DOHH2 (cell line): ENCODE data around the gene HCK.

Source experiments
- H3F3A ChIP-seq: fragments of 200-600 bp; sonication (generic), shearing (Covaris generic); 2 replicates; pipeline ENCODE4 v1.6.0; 2016; ENCODE audit warnings: antibody characterized with exemption, mild to moderate bottlenecking; ENCODE audit not compliant: control insufficient read depth, insufficient read depth
- H3K27ac ChIP-seq: fragments of 200-600 bp; sonication (generic); 2 replicates; pipeline ENCODE4 v1.5.1; 2014; ENCODE audit warnings: low read depth, mild to moderate bottlenecking, low read length, moderate library complexity
- H3K27me3 ChIP-seq: fragments of 200-600 bp; sonication (generic); 2 replicates; pipeline ENCODE4 v1.6.1; 2014; ENCODE audit warnings: mild to moderate bottlenecking, low read length, mixed read lengths; ENCODE audit not compliant: control insufficient read depth
- H3K36me3 ChIP-seq: fragments of 200-600 bp; sonication (generic); 2 replicates; pipeline ENCODE4 v1.6.1; 2014; ENCODE audit warnings: mild to moderate bottlenecking, low read length, moderate library complexity, mixed read lengths; ENCODE audit not compliant: control insufficient read depth
- H3K4me1 ChIP-seq: fragments of 200-600 bp; sonication (generic); 2 replicates; pipeline ENCODE4 v1.6.1; 2014; ENCODE audit warnings: mild to moderate bottlenecking, low read length, mixed read lengths; ENCODE audit not compliant: control insufficient read depth
- H3K4me2 ChIP-seq: fragments of 200-600 bp; sonication (generic); 2 replicates; pipeline ENCODE4 v1.6.0; 2014; ENCODE audit warnings: mild to moderate bottlenecking, low read length, moderate library complexity
- H3K4me3 ChIP-seq: fragments of 200-600 bp; sonication (generic); 2 replicates; pipeline ENCODE4 v1.5.1; 2014; ENCODE audit warnings: mild to moderate bottlenecking, low read length, mixed read lengths
- H3K79me2 ChIP-seq: fragments of 200-600 bp; sonication (generic); 2 replicates; pipeline ENCODE4 v1.6.1; 2014; ENCODE audit warnings: mild to moderate bottlenecking, low read length, mixed read lengths; ENCODE audit not compliant: control insufficient read depth
- H3K9me2 ChIP-seq: fragments of 200-600 bp; sonication (generic); replicated peaks from 2 replicates; pipeline ENCODE4 v1.6.1; 2014; ENCODE audit warnings: mild to moderate bottlenecking, low read length, mixed read lengths; ENCODE audit not compliant: control insufficient read depth
- H3K9me3 ChIP-seq: fragments of 200-600 bp; sonication (generic); 2 replicates; pipeline ENCODE4 v1.6.1; 2014; ENCODE audit warnings: antibody characterized with exemption, low read length, mixed read lengths; ENCODE audit not compliant: control insufficient read depth, insufficient read depth
- H4K20me1 ChIP-seq: fragments of 200-600 bp; sonication (generic); 2 replicates; pipeline ENCODE4 v1.6.0; 2014; ENCODE audit warnings: low read depth, mild to moderate bottlenecking, antibody characterized with exemption, low read length, moderate library complexity; ENCODE audit not compliant: control insufficient read depth, insufficient read depth
- EZH2phosphoT487 ChIP-seq: fragments of 200-600 bp; sonication (generic); IDR thresholded peaks from 2 replicates; pipeline ENCODE4 v1.6.1; 2017; ENCODE audit warnings: borderline replicate concordance, mild to moderate bottlenecking, antibody characterized with exemption, low read length, moderate library complexity, mixed read lengths
- TF ChIP-seq, protein P1 (sequence below): fragments of 200-600 bp; sonication (generic); IDR thresholded peaks from one replicate; pipeline ENCODE4 v1.5.1; 2014; ENCODE audit warnings: antibody characterized with exemption, mild to moderate bottlenecking, low read depth, low read length; ENCODE audit not compliant: poor library complexity, severe bottlenecking

The HCK gene

DNA sequence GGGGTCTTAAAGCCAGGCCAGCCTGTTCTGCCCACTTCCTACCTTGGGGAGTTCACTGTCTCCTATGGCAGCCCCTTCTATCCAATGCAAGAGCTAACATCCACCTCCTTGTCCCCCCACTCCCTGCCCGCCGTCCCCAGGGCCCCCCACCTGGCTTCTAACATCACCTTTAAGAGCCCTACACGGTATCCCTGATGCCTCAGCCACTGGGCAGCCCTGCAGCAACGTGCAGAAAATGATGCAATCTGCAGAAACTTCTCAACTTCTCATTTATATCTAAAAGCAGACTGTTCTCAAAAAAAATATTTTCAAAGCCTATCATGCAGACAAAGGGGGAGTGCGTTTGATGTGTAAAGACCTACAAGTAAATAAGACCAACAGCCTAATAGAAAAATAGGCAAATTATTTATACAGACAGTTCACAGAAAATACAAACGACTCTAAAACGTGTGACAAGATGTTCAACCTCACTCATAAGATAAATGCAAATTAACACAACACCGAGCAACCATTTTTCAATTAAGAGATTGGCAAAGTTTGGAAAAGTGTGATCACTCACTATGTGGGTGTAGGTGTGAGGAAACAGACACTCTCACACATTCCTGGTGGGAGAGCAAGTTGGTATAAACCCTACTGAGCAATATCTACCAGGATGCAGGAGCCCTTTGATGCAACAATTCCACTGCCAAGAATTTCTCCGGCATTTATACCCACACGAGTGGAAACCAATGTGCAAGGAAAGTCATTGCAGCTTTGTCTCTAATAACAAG, 15.1 kb upstream of the HCK start:
- H3K9me2 ChIP-seq, result no peaks in the 10 kb centered on the region
- H3K36me3 ChIP-seq, result no peaks in the 10 kb centered on the region
- H3K27ac ChIP-seq, result peak overlapping the region; percentile 89
- no peaks in the 10 kb centered on the region for H3K27me3 ChIP-seq
- H3K79me2 ChIP-seq, result no peaks in the 10 kb centered on the region
- peak overlapping the region; percentile 79 for H3K4me2 ChIP-seq
- H4K20me1 ChIP-seq, result no peaks in the 10 kb centered on the region
- no peaks in the 10 kb centered on the region for H3K9me3 ChIP-seq
- peak overlapping the region; percentile 56 for H3K4me3 ChIP-seq
- no peak for TF ChIP-seq EZH2phosphoT487
- TF ChIP-seq, protein P1, sequence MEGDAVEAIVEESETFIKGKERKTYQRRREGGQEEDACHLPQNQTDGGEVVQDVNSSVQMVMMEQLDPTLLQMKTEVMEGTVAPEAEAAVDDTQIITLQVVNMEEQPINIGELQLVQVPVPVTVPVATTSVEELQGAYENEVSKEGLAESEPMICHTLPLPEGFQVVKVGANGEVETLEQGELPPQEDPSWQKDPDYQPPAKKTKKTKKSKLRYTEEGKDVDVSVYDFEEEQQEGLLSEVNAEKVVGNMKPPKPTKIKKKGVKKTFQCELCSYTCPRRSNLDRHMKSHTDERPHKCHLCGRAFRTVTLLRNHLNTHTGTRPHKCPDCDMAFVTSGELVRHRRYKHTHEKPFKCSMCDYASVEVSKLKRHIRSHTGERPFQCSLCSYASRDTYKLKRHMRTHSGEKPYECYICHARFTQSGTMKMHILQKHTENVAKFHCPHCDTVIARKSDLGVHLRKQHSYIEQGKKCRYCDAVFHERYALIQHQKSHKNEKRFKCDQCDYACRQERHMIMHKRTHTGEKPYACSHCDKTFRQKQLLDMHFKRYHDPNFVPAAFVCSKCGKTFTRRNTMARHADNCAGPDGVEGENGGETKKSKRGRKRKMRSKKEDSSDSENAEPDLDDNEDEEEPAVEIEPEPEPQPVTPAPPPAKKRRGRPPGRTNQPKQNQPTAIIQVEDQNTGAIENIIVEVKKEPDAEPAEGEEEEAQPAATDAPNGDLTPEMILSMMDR, result no peak
- peaks cover 33% of the 10 kb centered on the region for H3F3A ChIP-seq
- H3K4me1 ChIP-seq, result peaks cover 100% of the 10 kb centered on the region

DNA sequence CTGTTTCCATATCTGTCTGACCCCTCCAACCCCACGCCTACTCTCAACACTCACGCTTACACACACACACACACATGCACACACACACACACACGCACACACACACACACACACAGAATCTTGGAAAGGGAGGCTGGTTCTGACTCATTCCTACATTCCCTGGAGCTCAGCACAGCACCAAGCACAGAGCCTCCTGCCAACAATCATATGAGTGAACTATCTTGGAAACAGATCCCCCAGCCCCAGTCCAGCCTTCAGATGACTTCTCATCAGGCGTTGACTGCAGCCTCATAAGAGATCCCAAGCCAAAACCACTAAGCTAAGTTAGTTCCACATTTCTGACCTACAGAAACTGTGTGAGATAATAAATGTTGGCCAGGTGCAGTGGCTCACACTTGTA, 14.1 kb upstream of the HCK start:
- H4K20me1 ChIP-seq, result no peaks in the 10 kb centered on the region
- H3K79me2 ChIP-seq, result no peaks in the 10 kb centered on the region
- H3K9me2 ChIP-seq, result no peaks in the 10 kb centered on the region
- peak overlapping the region; percentile 79 for H3K4me2 ChIP-seq
- no peaks in the 10 kb centered on the region for H3K27me3 ChIP-seq
- peak overlapping the region; percentile 89 for H3K27ac ChIP-seq
- peaks cover 37% of the 10 kb centered on the region for H3F3A ChIP-seq
- H3K4me1 ChIP-seq, result peaks cover 100% of the 10 kb centered on the region
- no peaks in the 10 kb centered on the region for H3K36me3 ChIP-seq
- peak overlapping the region; percentile 56 for H3K4me3 ChIP-seq
- no peaks in the 10 kb centered on the region for H3K9me3 ChIP-seq
- TF ChIP-seq, protein P1, result no peak
- no peak for TF ChIP-seq EZH2phosphoT487

- no peaks in the 10 kb centered on the region for H4K20me1 ChIP-seq
Measured at GRCh38 chr20:32040142-32040953, 11.7 kb upstream of the HCK start.

More at GRCh38 chr20:32040142-32040953, 11.7 kb upstream of the HCK start:
- Histone ChIP-seq H3K4me1 (peaks cover 78% of the 10 kb centered on the region), H3F3A (peaks cover 42% of the 10 kb centered on the region), H3K27me3 (no peaks in the 10 kb centered on the region), H3K4me3 (peak overlapping the region; percentile 63), H3K36me3 (no peaks in the 10 kb centered on the region), H3K4me2 (peak overlapping the region; percentile 79), H3K79me2 (no peaks in the 10 kb centered on the region), H3K27ac (peak overlapping the region; percentile 89), H3K9me3 (no peaks in the 10 kb centered on the region), H3K9me2 (no peaks in the 10 kb centered on the region)
- TF ChIP-seq, protein P1, result no peak
- no peak for TF ChIP-seq EZH2phosphoT487
